22Rv1 (cell line): Measurements from ENCODE around the gene PML.

Experiments
- ZFX ChIP-seq: fragments of 450-650 bp; IDR thresholded peaks from 2 replicates; pipeline ENCODE4 v1.6.1; 2017; ENCODE audit warnings: antibody characterized with exemption, borderline replicate concordance
- TF ChIP-seq, protein P1 (sequence below): fragments of 450-650 bp; IDR thresholded peaks from 2 replicates; pipeline ENCODE4 v1.5.1; 2017; ENCODE audit warnings: mild to moderate bottlenecking

- TF ChIP-seq, protein P1, sequence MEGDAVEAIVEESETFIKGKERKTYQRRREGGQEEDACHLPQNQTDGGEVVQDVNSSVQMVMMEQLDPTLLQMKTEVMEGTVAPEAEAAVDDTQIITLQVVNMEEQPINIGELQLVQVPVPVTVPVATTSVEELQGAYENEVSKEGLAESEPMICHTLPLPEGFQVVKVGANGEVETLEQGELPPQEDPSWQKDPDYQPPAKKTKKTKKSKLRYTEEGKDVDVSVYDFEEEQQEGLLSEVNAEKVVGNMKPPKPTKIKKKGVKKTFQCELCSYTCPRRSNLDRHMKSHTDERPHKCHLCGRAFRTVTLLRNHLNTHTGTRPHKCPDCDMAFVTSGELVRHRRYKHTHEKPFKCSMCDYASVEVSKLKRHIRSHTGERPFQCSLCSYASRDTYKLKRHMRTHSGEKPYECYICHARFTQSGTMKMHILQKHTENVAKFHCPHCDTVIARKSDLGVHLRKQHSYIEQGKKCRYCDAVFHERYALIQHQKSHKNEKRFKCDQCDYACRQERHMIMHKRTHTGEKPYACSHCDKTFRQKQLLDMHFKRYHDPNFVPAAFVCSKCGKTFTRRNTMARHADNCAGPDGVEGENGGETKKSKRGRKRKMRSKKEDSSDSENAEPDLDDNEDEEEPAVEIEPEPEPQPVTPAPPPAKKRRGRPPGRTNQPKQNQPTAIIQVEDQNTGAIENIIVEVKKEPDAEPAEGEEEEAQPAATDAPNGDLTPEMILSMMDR, result no peak
- TF ChIP-seq ZFX, result no peak
These were observed 46.9 kb upstream of the PML start for GRCh38 chr15:73947651-73948050.
